T-helper 2 cell (primary cell): ENCODE results near the gene GRHL3.

Experiments
- DNase-seq, 5 experiments: peaks; one replicate each; pipeline versions ENCODE4 v3.0.0 to v3.0.0-alpha.2; 2012 to 2022

The GRHL3 gene

GRCh38 chr1:24293392-24294227 is 25.5 kb upstream of the GRHL3 start:
- DNase-seq, result no peak

GRCh38 chr1:24294228-24294672 is 24.9 kb upstream of the GRHL3 start:
- DNase-seq, result no peak

- DNase-seq, result no peak
These were observed 24.3 kb upstream of the GRHL3 start for GRCh38 chr1:24294716-24295371.

GRCh38 chr1:24295535-24295934 is 23.6 kb upstream of the GRHL3 start:
- DNase-seq, result no peak

GRCh38 chr1:24297187-24297851 is 21.8 kb upstream of the GRHL3 start:
- no peak for DNase-seq

GRCh38 chr1:24297852-24298232 is 21.3 kb upstream of the GRHL3 start:
- DNase-seq, result no peak

- DNase-seq, result no peak
These were observed 20.6 kb upstream of the GRHL3 start for GRCh38 chr1:24298606-24299005.

GRCh38 chr1:24299901-24300300 is 19.3 kb upstream of the GRHL3 start:
- DNase-seq, result no peak

GRCh38 chr1:24300971-24301784 is 18.0 kb upstream of the GRHL3 start:
- no peak for DNase-seq

- DNase-seq, result no peak
These were observed 17.4 kb upstream of the GRHL3 start for GRCh38 chr1:24301785-24302175.

- DNase-seq, result no peak
These were observed 16.9 kb upstream of the GRHL3 start for GRCh38 chr1:24302209-24302611.

- no peak for DNase-seq
These were observed 15.6 kb upstream of the GRHL3 start for GRCh38 chr1:24303600-24303999.

GRCh38 chr1:24304763-24305162 is 14.4 kb upstream of the GRHL3 start:
- no peak for DNase-seq

- no peak for DNase-seq
These were observed 10.7 kb upstream of the GRHL3 start for GRCh38 chr1:24308365-24309015.

- no peak for DNase-seq
These were observed 9.2 kb upstream of the GRHL3 start for GRCh38 chr1:24309762-24310485.

GRCh38 chr1:24311234-24311633 is 7.9 kb upstream of the GRHL3 start:
- DNase-seq, result no peak

- DNase-seq, result no peak
These were observed 7.4 kb upstream of the GRHL3 start for GRCh38 chr1:24311741-24312140.

- no peak for DNase-seq
These were observed 3.8 kb upstream of the GRHL3 start for GRCh38 chr1:24315391-24315790.

GRCh38 chr1:24316645-24317044 is 2.5 kb upstream of the GRHL3 start:
- no peak for DNase-seq

- no peak for DNase-seq
These were observed 2.1 kb upstream of the GRHL3 start for GRCh38 chr1:24317081-24317480.

GRCh38 chr1:24317956-24318614 is 1.1 kb upstream of the GRHL3 start:
- no peak for DNase-seq
